Measurements from ENCODE around the gene PTCD1.

Gene PTCD1

DNA sequence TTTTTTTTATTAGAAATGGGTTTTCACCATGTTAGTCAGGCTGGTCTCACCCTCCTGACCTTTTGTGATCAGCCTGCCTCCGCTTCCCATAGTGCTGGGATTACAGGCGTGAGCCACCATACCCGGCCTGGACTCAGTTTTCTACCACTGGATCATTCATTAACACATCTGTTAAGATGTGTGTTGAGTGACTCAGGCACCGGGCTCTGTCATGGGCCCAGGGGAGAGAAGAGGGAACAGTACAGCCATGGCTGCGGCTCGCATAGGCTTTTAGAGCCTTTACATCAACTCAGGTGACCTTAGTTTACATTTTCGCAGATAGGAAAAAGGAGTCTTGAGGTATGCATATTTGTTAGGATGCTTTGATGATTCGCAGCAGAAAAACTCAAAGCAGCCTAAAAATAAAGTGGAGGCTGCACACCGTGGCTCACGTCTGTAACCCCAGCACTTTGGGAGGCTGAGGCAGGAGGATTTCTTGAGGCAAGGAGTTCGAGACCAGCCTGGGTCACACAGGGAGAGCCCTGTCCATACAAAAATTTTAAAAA lies 67.2 kb downstream of the PTCD1 start:
- no peak for DNase-seq (ENCODE audit: low read depth in 2 of 2)

DNA sequence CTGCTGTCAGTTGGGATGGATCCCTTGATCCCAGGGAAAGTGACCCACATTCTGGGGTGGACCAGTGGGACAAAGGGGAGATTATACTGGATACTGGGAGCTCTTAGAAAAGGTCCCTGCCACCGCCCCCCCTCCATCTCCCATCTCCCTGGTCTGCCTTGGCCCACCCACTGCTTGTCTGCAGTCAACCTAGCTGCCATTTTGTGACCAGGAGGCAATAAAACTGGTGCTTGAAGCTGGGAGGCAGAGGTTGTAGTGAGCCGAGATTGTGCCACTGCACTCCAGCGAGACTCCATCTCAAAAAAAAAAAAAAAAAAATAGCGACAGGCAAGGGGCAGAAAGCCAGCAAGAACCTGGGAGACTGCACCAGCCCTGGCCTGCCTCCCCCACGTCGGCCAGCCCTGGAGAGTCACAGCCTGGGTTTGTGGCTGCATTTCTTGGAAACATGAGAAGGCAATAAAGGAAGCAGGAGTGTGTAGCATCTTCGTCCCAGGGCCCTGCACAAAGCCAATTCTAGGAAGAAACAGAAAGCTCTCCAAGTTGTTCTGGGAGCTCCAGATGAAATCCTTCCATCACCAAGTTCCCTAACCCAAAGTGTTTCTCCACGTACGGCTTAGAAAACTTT lies 68.7 kb downstream of the PTCD1 start:
- no peak for DNase-seq (ENCODE audit: low read depth in 2 of 2)

DNA sequence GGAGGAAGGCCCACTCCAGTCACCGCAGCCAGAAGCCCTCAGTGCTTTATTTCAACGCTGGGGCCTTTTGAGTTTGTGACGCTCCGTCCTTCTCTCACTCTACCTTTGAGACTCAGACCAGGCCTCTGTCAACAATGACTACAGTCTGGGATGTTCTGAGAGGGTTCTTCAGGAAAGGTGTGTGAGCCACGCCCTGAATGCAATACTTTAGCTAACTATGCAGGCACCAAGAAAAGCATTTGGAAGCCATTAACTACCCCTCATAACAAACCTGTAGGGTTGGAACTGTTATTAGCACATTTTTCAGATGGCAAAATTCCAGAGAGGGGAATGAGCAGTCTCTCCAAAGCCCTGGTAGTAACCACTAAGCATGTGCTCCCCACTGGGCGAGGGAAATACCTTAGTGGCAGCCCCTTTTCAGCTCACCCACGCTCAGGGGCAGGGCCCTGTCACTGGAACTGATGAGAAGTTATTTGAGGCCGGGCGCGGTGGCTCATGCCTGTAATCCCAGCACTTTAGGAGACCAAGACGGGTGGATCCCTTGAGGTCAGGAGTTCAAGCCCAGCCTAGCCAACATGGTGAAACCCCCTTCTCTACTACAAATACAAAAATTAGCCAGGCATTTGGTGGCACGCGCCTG lies 69.7 kb downstream of the PTCD1 start:
- DNase-seq (ENCODE audit: low read depth in 2 of 2), result no peak

Measured in stimulated activated CD4-positive, alpha-beta T cell treated with anti-CD3 and anti-CD28 coated beads, Interleukin-1b, Interleukin-23, amount 100 ng/mL, for 1 hour (primary cell).